Parathyroid adenoma (tissue), 2 donors: ENCODE measurements around the gene PTPRJ.

Source experiments
- H2AFZ ChIP-seq: fragments of 300-600 bp; sonication (generic); one replicate; pipeline ENCODE4 v1.7.0; 2017; ENCODE audit warnings: antibody characterized with exemption, mild to moderate bottlenecking
- H3K27ac ChIP-seq: fragments of 300-600 bp; sonication (generic); one replicate; pipeline ENCODE4 v1.7.0; 2017
- H3K27me3 ChIP-seq: fragments of 300-600 bp; sonication (generic); one replicate; pipeline ENCODE4 v1.7.0; 2017; ENCODE audit warnings: low read length; ENCODE audit not compliant: control insufficient read depth, insufficient read depth
- H3K36me3 ChIP-seq: fragments of 300-600 bp; sonication (generic); one replicate; pipeline ENCODE4 v1.7.0; 2017; ENCODE audit warnings: low read length; ENCODE audit not compliant: control insufficient read depth, insufficient read depth
- H3K4me1 ChIP-seq: fragments of 300-600 bp; sonication (generic); one replicate; pipeline ENCODE4 v1.7.0; 2017; ENCODE audit warnings: control low read depth
- H3K4me2 ChIP-seq: fragments of 300-600 bp; sonication (generic); one replicate; pipeline ENCODE4 v1.7.0; 2017; ENCODE audit warnings: low read length
- H3K4me3 ChIP-seq: fragments of 300-600 bp; sonication (generic); one replicate; pipeline ENCODE4 v1.7.0; 2017; ENCODE audit warnings: low read depth, low read length
- H3K79me2 ChIP-seq: fragments of 300-600 bp; sonication (generic); one replicate; pipeline ENCODE4 v1.7.0; 2017; ENCODE audit warnings: control low read depth
- H3K9ac ChIP-seq: fragments of 300-600 bp; sonication (generic); one replicate; pipeline ENCODE4 v1.7.0; 2017; ENCODE audit warnings: mild to moderate bottlenecking
- H3K9me3 ChIP-seq: fragments of 300-600 bp; sonication (generic); one replicate; pipeline ENCODE4 v1.7.0; 2017; ENCODE audit warnings: low read length; ENCODE audit not compliant: control insufficient read depth
- TF ChIP-seq, protein P1 (sequence below): fragments of 300-600 bp; sonication (generic); IDR thresholded peaks from one replicate; pipeline ENCODE4 v1.7.0; 2017; ENCODE audit warnings: antibody characterized with exemption, mild to moderate bottlenecking
- donor health status: primary hyperparathyroidism.

The PTPRJ gene

DNA sequence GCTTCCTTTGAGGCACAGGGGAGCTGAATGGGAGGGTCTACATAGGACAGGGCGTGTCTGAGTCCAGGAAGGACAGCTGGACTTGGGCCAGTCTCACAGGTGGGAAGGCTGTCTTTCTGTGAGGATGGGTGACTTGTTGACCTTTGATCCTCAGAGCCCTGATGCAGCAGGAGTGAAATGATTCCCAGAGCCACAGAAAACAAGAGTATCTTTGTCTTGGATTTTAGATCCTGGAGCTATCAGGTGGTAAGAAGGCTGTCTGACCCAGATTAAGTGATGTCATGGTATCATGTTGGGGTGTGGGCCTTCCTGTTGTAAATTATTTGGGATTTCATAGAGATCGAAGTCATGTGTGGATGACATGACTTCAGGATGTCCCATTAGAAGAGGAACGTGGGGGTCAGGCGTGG, 15.0 kb downstream of the PTPRJ start:
- Histone ChIP-seq H2AFZ (no peak overlapping the region), H3K9me3 (no peaks in the 10 kb centered on the region), H3K36me3 (no peaks in the 10 kb centered on the region), H3K4me3 (no peak overlapping the region), H3K27me3 (no peaks in the 10 kb centered on the region), H3K4me1 (no peaks in the 10 kb centered on the region), H3K4me2 (no peak overlapping the region), H3K9ac (no peak overlapping the region), H3K79me2 (no peaks in the 10 kb centered on the region), H3K27ac (no peak overlapping the region)
- TF ChIP-seq, protein P1, sequence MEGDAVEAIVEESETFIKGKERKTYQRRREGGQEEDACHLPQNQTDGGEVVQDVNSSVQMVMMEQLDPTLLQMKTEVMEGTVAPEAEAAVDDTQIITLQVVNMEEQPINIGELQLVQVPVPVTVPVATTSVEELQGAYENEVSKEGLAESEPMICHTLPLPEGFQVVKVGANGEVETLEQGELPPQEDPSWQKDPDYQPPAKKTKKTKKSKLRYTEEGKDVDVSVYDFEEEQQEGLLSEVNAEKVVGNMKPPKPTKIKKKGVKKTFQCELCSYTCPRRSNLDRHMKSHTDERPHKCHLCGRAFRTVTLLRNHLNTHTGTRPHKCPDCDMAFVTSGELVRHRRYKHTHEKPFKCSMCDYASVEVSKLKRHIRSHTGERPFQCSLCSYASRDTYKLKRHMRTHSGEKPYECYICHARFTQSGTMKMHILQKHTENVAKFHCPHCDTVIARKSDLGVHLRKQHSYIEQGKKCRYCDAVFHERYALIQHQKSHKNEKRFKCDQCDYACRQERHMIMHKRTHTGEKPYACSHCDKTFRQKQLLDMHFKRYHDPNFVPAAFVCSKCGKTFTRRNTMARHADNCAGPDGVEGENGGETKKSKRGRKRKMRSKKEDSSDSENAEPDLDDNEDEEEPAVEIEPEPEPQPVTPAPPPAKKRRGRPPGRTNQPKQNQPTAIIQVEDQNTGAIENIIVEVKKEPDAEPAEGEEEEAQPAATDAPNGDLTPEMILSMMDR = no peak

DNA sequence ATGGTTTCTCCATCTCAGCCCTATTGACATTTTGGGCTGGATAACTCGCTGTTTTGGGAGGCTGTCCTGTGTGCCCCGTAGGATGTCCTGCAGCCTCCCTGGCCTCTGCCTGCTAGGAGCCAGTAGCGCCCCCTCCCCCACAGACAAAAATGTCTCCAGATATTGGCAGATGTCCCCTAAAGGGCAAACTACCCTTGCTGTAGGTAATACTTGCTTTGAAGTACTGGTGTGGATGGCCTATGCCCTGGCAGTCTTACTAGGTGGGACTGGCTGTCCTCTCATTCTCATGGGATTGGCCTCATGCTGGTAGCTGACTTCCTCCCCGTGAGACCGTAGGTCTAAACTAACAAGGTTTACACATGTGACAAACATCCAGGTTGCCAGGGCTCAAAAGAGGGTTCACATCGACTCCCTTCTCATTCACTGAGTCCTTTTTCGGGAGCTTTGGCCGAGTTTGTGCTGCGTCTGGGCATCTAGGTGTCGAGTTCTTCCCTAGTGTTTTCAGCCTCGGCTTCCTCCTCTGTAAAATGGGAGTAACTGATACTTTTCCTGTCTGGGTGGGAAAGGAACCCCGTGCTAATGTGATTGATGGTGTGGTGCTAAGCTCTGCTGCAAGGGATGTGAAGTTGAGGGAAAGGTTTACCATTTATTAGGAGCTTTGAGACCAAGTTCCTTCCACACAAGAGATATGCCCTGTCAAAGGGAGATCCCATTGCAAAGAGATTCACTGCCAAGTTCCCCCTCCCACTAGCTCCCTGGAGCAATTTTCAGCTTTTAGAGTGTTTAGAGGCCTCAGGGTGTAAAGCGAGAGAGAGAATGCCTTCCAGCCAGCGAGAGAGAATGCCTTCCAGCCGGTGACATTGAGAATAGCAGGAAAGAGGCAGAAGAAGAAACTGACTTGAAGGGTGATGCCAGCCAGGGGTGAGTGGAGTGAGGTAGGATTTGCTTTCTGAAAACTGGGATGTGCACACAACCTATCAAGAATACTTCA, 17.0 kb downstream of the PTPRJ start:
- no peaks in the 10 kb centered on the region for H3K27me3 ChIP-seq
- H3K4me2 ChIP-seq = no peak overlapping the region
- no peak overlapping the region for H3K4me3 ChIP-seq
- no peaks in the 10 kb centered on the region for H3K36me3 ChIP-seq
- H3K27ac ChIP-seq = no peak overlapping the region
- H3K79me2 ChIP-seq = no peaks in the 10 kb centered on the region
- no peaks in the 10 kb centered on the region for H3K4me1 ChIP-seq
- TF ChIP-seq, protein P1 = no peak
- no peak overlapping the region for H2AFZ ChIP-seq
- no peak overlapping the region for H3K9ac ChIP-seq
- no peaks in the 10 kb centered on the region for H3K9me3 ChIP-seq

DNA sequence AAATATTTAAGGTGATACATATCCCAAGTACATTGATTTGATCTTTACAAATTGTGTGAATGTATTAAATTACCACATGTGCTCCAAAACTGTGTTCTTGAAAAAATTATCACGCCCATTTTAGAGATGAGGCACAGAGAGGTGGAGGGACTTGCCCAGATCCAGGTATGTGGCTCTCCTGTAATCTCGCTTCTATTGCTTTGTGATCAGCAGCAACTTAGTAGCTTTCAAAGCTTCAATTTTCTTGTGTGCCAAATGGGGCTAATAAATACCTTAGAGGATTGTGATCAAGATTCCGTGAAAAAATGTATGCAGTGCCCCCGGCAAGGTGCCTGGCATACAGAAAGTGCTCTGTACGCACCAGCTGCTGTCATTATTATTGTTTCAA, 18.0 kb downstream of the PTPRJ start:
- H3K27me3 ChIP-seq = no peaks in the 10 kb centered on the region
- no peak overlapping the region for H3K4me3 ChIP-seq
- H3K9me3 ChIP-seq = no peaks in the 10 kb centered on the region
- H3K36me3 ChIP-seq = no peaks in the 10 kb centered on the region
- no peaks in the 10 kb centered on the region for H3K79me2 ChIP-seq
- no peaks in the 10 kb centered on the region for H3K4me1 ChIP-seq
- H3K4me2 ChIP-seq = no peak overlapping the region
- TF ChIP-seq, protein P1 = no peak
- H3K9ac ChIP-seq = no peak overlapping the region
- no peak overlapping the region for H2AFZ ChIP-seq
- no peak overlapping the region for H3K27ac ChIP-seq

DNA sequence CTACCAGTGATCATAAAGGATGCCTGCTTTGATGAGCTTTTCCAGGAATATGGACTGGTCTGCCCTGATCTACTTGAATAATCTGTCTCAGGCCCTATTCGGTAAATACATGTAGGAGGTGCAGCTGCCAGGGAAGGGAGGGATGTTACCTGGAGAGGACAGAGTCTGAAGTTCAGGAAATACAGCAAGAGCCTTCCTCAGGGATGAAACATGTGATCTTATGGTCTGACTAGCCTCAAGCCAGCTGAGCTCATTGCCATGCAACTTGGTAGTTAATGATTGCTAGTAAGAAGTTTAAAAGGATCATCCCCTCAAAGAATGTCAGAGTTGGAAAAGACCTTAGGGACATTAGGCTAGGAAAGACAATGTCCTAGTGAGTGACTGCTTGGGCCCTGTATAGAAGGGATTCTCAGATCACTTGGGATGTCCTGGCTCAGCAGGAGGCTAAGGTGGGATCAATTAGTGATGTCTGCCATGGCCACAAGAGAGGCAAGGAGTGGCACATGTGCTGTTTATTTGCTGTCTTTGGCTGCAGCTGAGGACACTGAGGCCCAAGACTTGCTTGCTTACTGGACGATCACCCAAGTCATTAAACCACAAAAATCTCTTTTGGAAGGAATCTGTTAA, 18.5 kb downstream of the PTPRJ start:
- Histone ChIP-seq H3K79me2 (no peaks in the 10 kb centered on the region), H3K9ac (no peak overlapping the region), H3K4me1 (no peaks in the 10 kb centered on the region), H2AFZ (no peak overlapping the region), H3K4me2 (no peak overlapping the region), H3K27me3 (no peaks in the 10 kb centered on the region), H3K9me3 (no peaks in the 10 kb centered on the region), H3K36me3 (no peaks in the 10 kb centered on the region), H3K4me3 (no peak overlapping the region), H3K27ac (no peak overlapping the region)
- TF ChIP-seq, protein P1 = no peak
